B cell (primary cell): ENCODE data around the gene KRTAP4-4.

Source experiments
- EZH2 ChIP-seq: IDR thresholded peaks from 2 replicates; pipeline ENCODE4 v1.6.1; 2012; ENCODE audit warnings: borderline replicate concordance, low read depth, mild to moderate bottlenecking, moderate library complexity, low read length; ENCODE audit not compliant: insufficient read depth, poor library complexity, severe bottlenecking
- TF ChIP-seq, protein P1 (sequence below): fragments of 200-600 bp; IDR thresholded peaks from one replicate; pipeline ENCODE4 v1.8.0; 2022; ENCODE audit warnings: antibody characterized with exemption, mild to moderate bottlenecking

DNA sequence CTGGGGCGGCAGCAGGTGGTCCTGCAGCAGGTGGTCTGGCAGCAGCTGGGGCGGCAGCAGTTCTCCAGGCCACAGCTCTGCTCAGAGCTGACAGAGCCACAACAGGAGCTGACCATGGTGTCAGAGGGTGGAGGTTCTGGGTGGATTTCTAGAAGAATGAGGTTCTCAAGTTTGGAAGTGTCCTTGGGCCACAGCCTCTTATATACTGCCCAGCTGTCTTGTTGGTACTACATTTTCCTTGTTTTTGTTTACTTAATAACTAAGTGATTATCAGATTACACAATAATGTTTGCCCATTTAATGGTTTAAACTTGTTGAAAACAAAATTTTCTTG lies 10.9 kb downstream of the KRTAP4-4 start, which contains the start of gene KRTAP4-5:
- TF ChIP-seq, protein P1, sequence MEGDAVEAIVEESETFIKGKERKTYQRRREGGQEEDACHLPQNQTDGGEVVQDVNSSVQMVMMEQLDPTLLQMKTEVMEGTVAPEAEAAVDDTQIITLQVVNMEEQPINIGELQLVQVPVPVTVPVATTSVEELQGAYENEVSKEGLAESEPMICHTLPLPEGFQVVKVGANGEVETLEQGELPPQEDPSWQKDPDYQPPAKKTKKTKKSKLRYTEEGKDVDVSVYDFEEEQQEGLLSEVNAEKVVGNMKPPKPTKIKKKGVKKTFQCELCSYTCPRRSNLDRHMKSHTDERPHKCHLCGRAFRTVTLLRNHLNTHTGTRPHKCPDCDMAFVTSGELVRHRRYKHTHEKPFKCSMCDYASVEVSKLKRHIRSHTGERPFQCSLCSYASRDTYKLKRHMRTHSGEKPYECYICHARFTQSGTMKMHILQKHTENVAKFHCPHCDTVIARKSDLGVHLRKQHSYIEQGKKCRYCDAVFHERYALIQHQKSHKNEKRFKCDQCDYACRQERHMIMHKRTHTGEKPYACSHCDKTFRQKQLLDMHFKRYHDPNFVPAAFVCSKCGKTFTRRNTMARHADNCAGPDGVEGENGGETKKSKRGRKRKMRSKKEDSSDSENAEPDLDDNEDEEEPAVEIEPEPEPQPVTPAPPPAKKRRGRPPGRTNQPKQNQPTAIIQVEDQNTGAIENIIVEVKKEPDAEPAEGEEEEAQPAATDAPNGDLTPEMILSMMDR: no peak
- TF ChIP-seq EZH2: no peak
